B cell (primary cell): Measurements from ENCODE around the gene FSD1.

Experiments used
- EZH2 ChIP-seq: IDR thresholded peaks from 2 replicates; pipeline ENCODE4 v1.6.1; 2012; ENCODE audit warnings: borderline replicate concordance, low read depth, mild to moderate bottlenecking, moderate library complexity, low read length; ENCODE audit not compliant: insufficient read depth, poor library complexity, severe bottlenecking
- TF ChIP-seq, protein P1 (sequence below): fragments of 200-600 bp; IDR thresholded peaks from one replicate; pipeline ENCODE4 v1.8.0; 2022; ENCODE audit warnings: antibody characterized with exemption, mild to moderate bottlenecking

DNA sequence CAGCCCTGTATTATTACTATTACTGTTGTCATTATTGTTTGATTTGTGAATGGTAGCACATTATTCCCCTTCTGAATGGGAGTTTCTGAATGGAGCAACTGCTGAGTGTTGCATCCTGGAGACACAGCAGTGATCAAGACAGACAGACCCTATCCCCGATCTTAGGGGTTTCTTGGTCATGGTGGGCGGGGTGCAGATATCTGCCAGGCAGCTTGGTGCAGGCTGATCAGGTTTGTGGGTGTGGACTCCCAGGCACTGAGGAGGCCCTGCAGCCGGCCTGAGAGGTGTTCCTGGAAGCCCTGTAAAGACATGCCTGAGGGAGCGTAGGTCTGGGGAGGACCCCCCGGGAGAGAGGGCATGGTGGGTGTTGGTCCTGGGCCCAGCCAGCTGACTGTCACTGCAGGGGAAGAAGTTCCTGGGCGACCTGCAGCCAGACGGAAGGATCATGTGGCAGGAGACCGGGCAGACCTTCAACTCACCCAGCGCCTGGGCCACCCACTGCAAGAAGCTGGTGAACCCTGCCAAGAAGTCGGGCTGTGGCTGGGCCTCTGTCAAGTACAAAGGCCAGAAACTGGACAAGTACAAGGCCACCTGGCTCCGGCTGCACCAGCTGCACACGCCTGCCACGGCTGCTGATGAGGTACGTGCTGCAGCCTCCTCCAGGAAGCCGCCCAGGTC lies 41.1 kb downstream of the FSD1 start:
- TF ChIP-seq, protein P1, sequence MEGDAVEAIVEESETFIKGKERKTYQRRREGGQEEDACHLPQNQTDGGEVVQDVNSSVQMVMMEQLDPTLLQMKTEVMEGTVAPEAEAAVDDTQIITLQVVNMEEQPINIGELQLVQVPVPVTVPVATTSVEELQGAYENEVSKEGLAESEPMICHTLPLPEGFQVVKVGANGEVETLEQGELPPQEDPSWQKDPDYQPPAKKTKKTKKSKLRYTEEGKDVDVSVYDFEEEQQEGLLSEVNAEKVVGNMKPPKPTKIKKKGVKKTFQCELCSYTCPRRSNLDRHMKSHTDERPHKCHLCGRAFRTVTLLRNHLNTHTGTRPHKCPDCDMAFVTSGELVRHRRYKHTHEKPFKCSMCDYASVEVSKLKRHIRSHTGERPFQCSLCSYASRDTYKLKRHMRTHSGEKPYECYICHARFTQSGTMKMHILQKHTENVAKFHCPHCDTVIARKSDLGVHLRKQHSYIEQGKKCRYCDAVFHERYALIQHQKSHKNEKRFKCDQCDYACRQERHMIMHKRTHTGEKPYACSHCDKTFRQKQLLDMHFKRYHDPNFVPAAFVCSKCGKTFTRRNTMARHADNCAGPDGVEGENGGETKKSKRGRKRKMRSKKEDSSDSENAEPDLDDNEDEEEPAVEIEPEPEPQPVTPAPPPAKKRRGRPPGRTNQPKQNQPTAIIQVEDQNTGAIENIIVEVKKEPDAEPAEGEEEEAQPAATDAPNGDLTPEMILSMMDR = no peak
- no peak for TF ChIP-seq EZH2
